ENCODE results near the gene KCNQ2. TPM values are rescaled to one million over a fixed set of nuclear protein-coding genes. Genes with fewer than 3 reads are reported as not detected.

The KCNQ2 gene
- total and polyA plus RNA-seq, 4 donors, result not detected

- Histone ChIP-seq H3K9me3 (ENCODE audit: control insufficient read depth in 4 of 4, low read length in 3 of 4) (peaks cover 0 to 6% (median 4%) of the 10 kb centered on the region in 4 donors), H3K4me1 (ENCODE audit: control insufficient read depth in 4 of 4, insufficient read depth in 4 of 4, low read length in 3 of 4) (no peaks in the 10 kb centered on the region), H3K27me3 (ENCODE audit: control insufficient read depth in 4 of 4, insufficient read depth in 4 of 4, low read length in 3 of 4) (peaks cover 0 to 6% (median 1%) of the 10 kb centered on the region in 4 donors), H3K27ac (ENCODE audit: low read depth in 1 of 2, low read length in 2 of 2) (no peak overlapping the region), H3K36me3 (ENCODE audit: control insufficient read depth in 4 of 4, insufficient read depth in 3 of 4, low read depth in 1 of 4, low read length in 3 of 4) (no peaks in the 10 kb centered on the region), H3K4me3 (ENCODE audit: low read depth in 1 of 3, low read length in 3 of 3) (no peak overlapping the region), H3K9ac (ENCODE audit: low read depth in 1 of 2, low read length in 2 of 2) (no peak overlapping the region)
- no peak for TF ChIP-seq EGR1 (IDR thresholded peaks at IDR 0.05; ENCODE audit: low read depth in 2 of 2)
- TF ChIP-seq FOXA1 (IDR thresholded peaks at IDR 0.05), result no peak
- TF ChIP-seq FOXA2 (IDR thresholded peaks at IDR 0.05), result no peak
- TF ChIP-seq JUND (IDR thresholded peaks at IDR 0.05), result no peak
- TF ChIP-seq GABPA (IDR thresholded peaks at IDR 0.05 in 1 of 2, conservative IDR thresholded peaks at IDR 0.05 in 1 of 2), result no peak
- no peak for TF ChIP-seq MAX (IDR thresholded peaks at IDR 0.05)
- no peak for TF ChIP-seq NR2F2 (IDR thresholded peaks at IDR 0.05)
- no peak for TF ChIP-seq RAD21 (IDR thresholded peaks at IDR 0.05)
- TF ChIP-seq REST (IDR thresholded peaks at IDR 0.05), result no peak
- TF ChIP-seq TAF1 (conservative IDR thresholded peaks at IDR 0.05), result no peak
- TF ChIP-seq, protein P1, sequence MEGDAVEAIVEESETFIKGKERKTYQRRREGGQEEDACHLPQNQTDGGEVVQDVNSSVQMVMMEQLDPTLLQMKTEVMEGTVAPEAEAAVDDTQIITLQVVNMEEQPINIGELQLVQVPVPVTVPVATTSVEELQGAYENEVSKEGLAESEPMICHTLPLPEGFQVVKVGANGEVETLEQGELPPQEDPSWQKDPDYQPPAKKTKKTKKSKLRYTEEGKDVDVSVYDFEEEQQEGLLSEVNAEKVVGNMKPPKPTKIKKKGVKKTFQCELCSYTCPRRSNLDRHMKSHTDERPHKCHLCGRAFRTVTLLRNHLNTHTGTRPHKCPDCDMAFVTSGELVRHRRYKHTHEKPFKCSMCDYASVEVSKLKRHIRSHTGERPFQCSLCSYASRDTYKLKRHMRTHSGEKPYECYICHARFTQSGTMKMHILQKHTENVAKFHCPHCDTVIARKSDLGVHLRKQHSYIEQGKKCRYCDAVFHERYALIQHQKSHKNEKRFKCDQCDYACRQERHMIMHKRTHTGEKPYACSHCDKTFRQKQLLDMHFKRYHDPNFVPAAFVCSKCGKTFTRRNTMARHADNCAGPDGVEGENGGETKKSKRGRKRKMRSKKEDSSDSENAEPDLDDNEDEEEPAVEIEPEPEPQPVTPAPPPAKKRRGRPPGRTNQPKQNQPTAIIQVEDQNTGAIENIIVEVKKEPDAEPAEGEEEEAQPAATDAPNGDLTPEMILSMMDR (IDR thresholded peaks at IDR 0.05; ENCODE audit: low read depth, low read length, missing input control), result no peak
- no peak for TF ChIP-seq SP1 (IDR thresholded peaks at IDR 0.05)
- TF ChIP-seq HNF4A (conservative IDR thresholded peaks at IDR 0.05), result no peak
- TF ChIP-seq YY1 (IDR thresholded peaks at IDR 0.05), result no peak
- no peak for TF ChIP-seq HNF4G (IDR thresholded peaks at IDR 0.05)
- no peak for TF ChIP-seq RXRA (IDR thresholded peaks at IDR 0.05)
- no peak for DNase-seq (ENCODE audit: low spot score)
- 85% methylated on average over 9 of the region's 9 CpGs for WGBS
Observed at GRCh38 chr20:63504642-63505041, 32.2 kb upstream of the KCNQ2 start.

- Histone ChIP-seq H3K9me3 (ENCODE audit: control insufficient read depth in 4 of 4, low read length in 3 of 4) (peaks cover 0 to 6% (median 4%) of the 10 kb centered on the region in 4 donors), H3K4me3 (ENCODE audit: low read depth in 1 of 3, low read length in 3 of 3) (no peak overlapping the region), H3K27ac (ENCODE audit: low read depth in 1 of 2, low read length in 2 of 2) (no peak overlapping the region), H3K9ac (ENCODE audit: low read depth in 1 of 2, low read length in 2 of 2) (no peak overlapping the region), H3K27me3 (ENCODE audit: control insufficient read depth in 4 of 4, insufficient read depth in 4 of 4, low read length in 3 of 4) (peaks cover 0 to 9% (median 1%) of the 10 kb centered on the region in 4 donors), H3K4me1 (ENCODE audit: control insufficient read depth in 4 of 4, insufficient read depth in 4 of 4, low read length in 3 of 4) (peaks cover 0 to 3% (median 2%) of the 10 kb centered on the region in 4 donors), H3K36me3 (ENCODE audit: control insufficient read depth in 4 of 4, insufficient read depth in 3 of 4, low read depth in 1 of 4, low read length in 3 of 4) (no peaks in the 10 kb centered on the region)
- TF ChIP-seq FOXA2 (IDR thresholded peaks at IDR 0.05), result no peak
- WGBS, result 48% methylated on average over 7 of the region's 7 CpGs
- no peak for DNase-seq (ENCODE audit: low spot score)
Observed at GRCh38 chr20:63503524-63503923, 31.1 kb upstream of the KCNQ2 start.
